Muscle layer of colon (tissue), 2 donors: ENCODE measurements around the gene EEF1AKMT2.
A peak's percentile ranks its signal among the peaks of the same experiment; 100 is the strongest.

Experiments used
- H3K27ac ChIP-seq: one replicate; pipeline ENCODE4 v1.7.0; 2013; ENCODE audit warnings: low read depth, mild to moderate bottlenecking, low read length, moderate library complexity
- H3K27me3 ChIP-seq, 2 donors: one replicate each; pipeline ENCODE4 v1.7.0; 2013; ENCODE audit warnings: low read length in 2 of 2, mild to moderate bottlenecking in 2 of 2; ENCODE audit not compliant: insufficient read depth in 2 of 2, control insufficient read depth in 1 of 2
- H3K36me3 ChIP-seq: one replicate; pipeline ENCODE4 v1.7.0; 2013; ENCODE audit warnings: mild to moderate bottlenecking, low read length; ENCODE audit not compliant: insufficient read depth
- H3K4me1 ChIP-seq: one replicate; pipeline ENCODE4 v1.7.0; 2013; ENCODE audit warnings: mild to moderate bottlenecking, low read length; ENCODE audit not compliant: insufficient read depth
- H3K4me3 ChIP-seq, 2 donors: one replicate each; pipeline ENCODE4 v1.7.0; 2013; ENCODE audit warnings: low read length in 2 of 2, low read depth in 1 of 2, mild to moderate bottlenecking in 1 of 2, moderate library complexity in 1 of 2
- H3K9ac ChIP-seq: one replicate; pipeline ENCODE4 v1.7.0; 2013; ENCODE audit warnings: low read length
- H3K9me3 ChIP-seq: one replicate; pipeline ENCODE4 v1.7.0; 2013; ENCODE audit warnings: mild to moderate bottlenecking, low read length
- donor health status: abdominal sarcoma.
- donor health status: Adenocarcinoma of cecum.

EEF1AKMT2 gene

GRCh38 chr10:124742413-124743190 lies 49.1 kb downstream of the EEF1AKMT2 start:
- Histone ChIP-seq H3K9ac (peak overlapping the region; percentile 31), H3K36me3 (no peaks in the 10 kb centered on the region), H3K27ac (peak overlapping the region; percentile 79), H3K9me3 (no peaks in the 10 kb centered on the region), H3K4me1 (peaks cover 60% of the 10 kb centered on the region), H3K27me3 (no peaks in the 10 kb centered on the region), H3K4me3 (peak overlapping the region; percentile 73 to 87)

GRCh38 chr10:124741922-124742412 lies 49.7 kb downstream of the EEF1AKMT2 start:
- H3K27ac ChIP-seq: peak overlapping the region; percentile 79
- H3K4me3 ChIP-seq: peak overlapping the region in 1 of 2 donors; percentile 73
- H3K36me3 ChIP-seq: no peaks in the 10 kb centered on the region
- no peaks in the 10 kb centered on the region for H3K9me3 ChIP-seq
- H3K27me3 ChIP-seq: no peaks in the 10 kb centered on the region
- H3K9ac ChIP-seq: no peak overlapping the region
- H3K4me1 ChIP-seq: peaks cover 66% of the 10 kb centered on the region

DNA sequence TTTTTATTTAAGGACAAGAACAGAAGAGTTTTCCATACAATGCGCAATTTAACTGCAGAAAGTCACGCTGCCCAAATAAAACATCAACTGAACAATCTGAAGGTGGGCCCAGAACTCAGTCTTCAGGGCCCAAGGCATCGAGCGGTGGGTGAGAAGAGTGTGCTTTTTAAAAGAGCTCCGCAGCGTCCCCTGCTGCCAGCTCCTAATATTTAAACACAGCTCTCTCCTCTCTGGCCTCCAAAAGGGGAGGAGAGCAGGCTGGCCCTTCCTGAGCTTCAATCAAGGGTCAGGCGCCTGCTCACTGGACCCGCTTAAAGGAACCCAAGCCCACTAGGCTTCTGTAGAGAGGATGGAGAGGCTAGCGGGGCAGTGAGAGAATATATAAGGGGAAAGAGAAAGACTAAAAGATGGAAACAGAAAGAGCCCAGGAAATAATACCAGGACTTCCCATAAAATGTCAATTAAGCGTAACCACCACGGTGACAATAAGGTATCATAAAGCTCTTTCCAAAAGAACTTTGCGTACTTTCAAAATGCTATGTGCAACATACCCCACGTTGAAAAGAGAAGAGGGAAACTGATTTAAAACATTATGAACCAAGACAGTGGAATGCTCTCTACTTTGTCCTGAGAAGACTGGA lies 50.3 kb downstream of the EEF1AKMT2 start:
- H3K4me3 ChIP-seq: peak overlapping the region in 1 of 2 donors; percentile 73
- H3K27ac ChIP-seq: peak overlapping the region; percentile 79
- no peaks in the 10 kb centered on the region for H3K9me3 ChIP-seq

DNA sequence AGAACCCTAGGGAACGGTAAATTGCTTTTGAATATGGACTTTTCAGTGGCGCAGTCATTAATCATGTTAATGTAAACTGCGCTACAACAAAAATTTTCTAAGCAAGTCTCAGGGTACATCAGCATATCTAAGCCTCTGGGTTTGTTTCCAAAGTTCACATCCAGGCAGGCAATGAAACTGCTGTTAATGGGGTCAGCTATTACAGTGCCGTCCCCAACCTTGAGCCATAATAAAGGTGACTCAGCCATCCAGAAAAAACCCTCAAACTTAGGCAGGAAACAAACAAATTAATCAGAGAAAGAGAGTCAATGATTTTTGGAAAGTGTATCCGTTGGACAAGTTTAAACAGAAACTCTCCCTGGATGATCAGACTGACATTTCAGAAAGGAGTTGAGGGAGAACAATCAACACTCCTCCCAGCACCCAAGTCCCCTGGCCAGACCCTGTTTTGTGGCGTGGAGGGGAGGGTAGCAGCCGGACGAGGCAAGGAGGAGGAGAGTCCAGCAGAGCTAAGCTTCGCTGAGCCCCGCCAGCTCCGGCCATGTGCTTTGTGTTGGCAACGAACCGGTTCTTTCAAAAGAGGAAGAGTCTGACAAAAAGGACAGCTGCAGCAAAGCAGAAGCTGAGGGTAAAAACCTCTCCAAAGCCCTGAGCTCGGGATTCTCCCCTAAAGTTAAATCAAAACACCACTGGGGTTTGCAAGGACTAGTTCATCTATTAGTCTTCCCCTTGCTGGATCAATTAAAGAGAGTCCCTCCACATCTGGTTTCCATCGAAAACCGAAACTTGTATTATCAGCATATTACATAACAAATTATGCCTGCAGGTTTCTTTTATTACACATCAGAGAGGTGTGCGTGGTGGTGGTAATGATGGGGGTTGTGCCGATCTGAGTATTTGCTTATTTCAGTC lies 51.1 kb downstream of the EEF1AKMT2 start:
- no peaks in the 10 kb centered on the region for H3K9me3 ChIP-seq
- H3K4me1 ChIP-seq: peaks cover 80% of the 10 kb centered on the region
- H3K4me3 ChIP-seq: peak overlapping the region; percentile 3 to 14
- H3K36me3 ChIP-seq: no peaks in the 10 kb centered on the region
- H3K27me3 ChIP-seq: no peaks in the 10 kb centered on the region
- peak overlapping the region; percentile 20 for H3K9ac ChIP-seq
- H3K27ac ChIP-seq: peak overlapping the region; percentile 79

More for the DNA sequence above, 50.3 kb downstream of the EEF1AKMT2 start:
- H3K9ac ChIP-seq: peak overlapping the region; percentile 20
- H3K27me3 ChIP-seq: no peaks in the 10 kb centered on the region
- H3K36me3 ChIP-seq: no peaks in the 10 kb centered on the region
- H3K4me1 ChIP-seq: peaks cover 72% of the 10 kb centered on the region

- Histone ChIP-seq H3K9ac (peak overlapping the region; percentile 20), H3K36me3 (no peaks in the 10 kb centered on the region), H3K27ac (peak overlapping the region; percentile 79), H3K9me3 (no peaks in the 10 kb centered on the region), H3K27me3 (no peaks in the 10 kb centered on the region), H3K4me1 (peaks cover 80% of the 10 kb centered on the region), H3K4me3 (peak overlapping the region in 1 of 2 donors; percentile 14)
These were observed 51.7 kb downstream of the EEF1AKMT2 start for GRCh38 chr10:124739986-124740368.

- Histone ChIP-seq H3K4me3 (peak overlapping the region; percentile 3 to 9), H3K9ac (no peak overlapping the region), H3K27ac (peak overlapping the region; percentile 79), H3K9me3 (no peaks in the 10 kb centered on the region), H3K36me3 (no peaks in the 10 kb centered on the region), H3K27me3 (no peaks in the 10 kb centered on the region), H3K4me1 (peaks cover 83% of the 10 kb centered on the region)
These were observed 52.4 kb downstream of the EEF1AKMT2 start for GRCh38 chr10:124739119-124739921.

- no peak overlapping the region for H3K4me3 ChIP-seq
- no peaks in the 10 kb centered on the region for H3K9me3 ChIP-seq
- H3K27me3 ChIP-seq: no peaks in the 10 kb centered on the region
- H3K27ac ChIP-seq: peak overlapping the region; percentile 79
- H3K4me1 ChIP-seq: peaks cover 92% of the 10 kb centered on the region
- no peaks in the 10 kb centered on the region for H3K36me3 ChIP-seq
- no peak overlapping the region for H3K9ac ChIP-seq
These were observed 53.2 kb downstream of the EEF1AKMT2 start for GRCh38 chr10:124738441-124738840.

DNA sequence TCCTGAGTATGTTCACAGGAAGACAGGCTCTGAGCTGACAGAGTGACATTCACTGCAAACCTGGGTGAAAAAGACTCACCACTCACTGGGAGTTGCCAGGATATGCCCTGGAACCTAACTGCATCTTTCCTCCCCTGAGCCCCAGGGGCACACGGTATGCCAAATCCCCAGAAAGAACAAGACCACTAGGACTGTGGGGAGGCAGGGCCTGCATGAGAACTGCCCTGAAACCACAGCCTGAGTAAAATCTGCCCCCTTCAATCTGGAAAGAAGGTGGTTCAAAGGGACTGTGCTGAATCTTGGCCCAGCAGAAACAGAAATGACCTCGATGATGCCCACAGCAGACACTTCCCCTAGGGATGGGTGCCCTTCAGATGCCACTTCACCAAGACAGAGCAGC lies 54.0 kb downstream of the EEF1AKMT2 start:
- peak overlapping the region; percentile 79 for H3K27ac ChIP-seq

DNA sequence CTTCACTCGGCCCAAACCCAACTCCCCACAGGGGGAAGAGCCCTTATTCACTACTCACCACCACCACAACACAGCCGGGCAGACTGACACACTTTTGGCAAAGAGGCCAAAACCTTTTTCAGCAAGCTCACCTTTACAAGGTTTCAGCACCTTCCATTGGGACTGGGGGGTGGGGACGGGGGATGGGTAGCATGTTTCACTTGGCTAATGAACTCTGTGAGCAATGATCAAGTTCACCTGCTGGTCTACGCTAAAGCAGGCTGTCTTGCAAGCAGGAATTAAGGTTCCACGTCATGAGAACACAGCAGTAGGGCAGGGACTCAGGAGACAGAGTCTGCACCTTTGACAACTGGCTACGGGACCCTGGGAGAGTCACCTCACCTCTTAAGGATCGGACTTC lies 54.5 kb downstream of the EEF1AKMT2 start:
- peak overlapping the region; percentile 2 to 38 for H3K4me3 ChIP-seq
- no peaks in the 10 kb centered on the region for H3K36me3 ChIP-seq
- H3K27ac ChIP-seq: peak overlapping the region; percentile 79
- no peaks in the 10 kb centered on the region for H3K27me3 ChIP-seq
- H3K4me1 ChIP-seq: peaks cover 100% of the 10 kb centered on the region
- H3K9ac ChIP-seq: peak overlapping the region; percentile 47
- H3K9me3 ChIP-seq: no peaks in the 10 kb centered on the region

More for the DNA sequence above, 54.0 kb downstream of the EEF1AKMT2 start:
- peak overlapping the region; percentile 47 for H3K9ac ChIP-seq
- H3K36me3 ChIP-seq: no peaks in the 10 kb centered on the region
- H3K4me1 ChIP-seq: peaks cover 99% of the 10 kb centered on the region
- no peaks in the 10 kb centered on the region for H3K27me3 ChIP-seq
- H3K9me3 ChIP-seq: no peaks in the 10 kb centered on the region
- peak overlapping the region in 1 of 2 donors; percentile 2 for H3K4me3 ChIP-seq

GRCh38 chr10:124736491-124737136 lies 55.1 kb downstream of the EEF1AKMT2 start:
- H3K4me3 ChIP-seq: peak overlapping the region; percentile 2 to 38
- no peaks in the 10 kb centered on the region for H3K27me3 ChIP-seq
- H3K9me3 ChIP-seq: no peaks in the 10 kb centered on the region
- peaks cover 100% of the 10 kb centered on the region for H3K4me1 ChIP-seq
- H3K27ac ChIP-seq: peak overlapping the region; percentile 79
- no peaks in the 10 kb centered on the region for H3K36me3 ChIP-seq
- peak overlapping the region; percentile 47 for H3K9ac ChIP-seq
